IMR-90 (cell line): ENCODE results near the gene DLAT. TPM values are rescaled to one million over a fixed set of nuclear protein-coding genes. Genes with fewer than 3 reads are reported as not detected.

Experiments used
- ATAC-seq: fragments of 200-7000 bp; cut with Tn5 transposase; 2 replicates; pipeline ENCODE4 v1.9.1; 2020; ENCODE audit warnings: low read depth, mild to moderate bottlenecking, moderate library complexity
- BruUV-seq: library from RNA; stranded (reverse); fragments of 400-500 nt; replicated peaks from 2 replicates; lab custom pipeline; 2021; lab: Mats Ljungman, UMichigan
- CTCF ChIA-PET: fragments of 300-600 bp; formaldehyde crosslinking; extraction: SDS; loops from one replicate; lab custom pipeline; 2021; ENCODE audit warnings: antibody characterized with exemption; lab: Yijun Ruan, JAX
- POLR2A ChIA-PET: fragments of 300-600 bp; sonication (Branson Sonifier 250); formaldehyde crosslinking; loops from one replicate; lab custom pipeline; 2022; ENCODE audit warnings: antibody characterized with exemption; ENCODE audit not compliant: unreplicated experiment; lab: Charles Lee
- DNase-seq: peaks from one replicate; pipeline ENCODE4 v3.0.0; 2013
- H2AFZ ChIP-seq: replicated peaks from 2 replicates; pipeline ENCODE3; 2013; ENCODE audit warnings: low read length, mild to moderate bottlenecking; ENCODE audit not compliant: poor library complexity
- H2AK5ac ChIP-seq: 2 replicates; pipeline ENCODE4 v1.6.1; 2013; ENCODE audit warnings: low read depth, low read length, inconsistent platforms
- H2AK9ac ChIP-seq: replicated peaks from 2 replicates; pipeline ENCODE3; 2013; ENCODE audit warnings: mild to moderate bottlenecking, low read depth, low read length, moderate library complexity; ENCODE audit not compliant: poor library complexity
- H2BK120ac ChIP-seq: 2 replicates; pipeline ENCODE4 v1.6.1; 2013; ENCODE audit warnings: low read depth, low read length, inconsistent platforms
- H2BK15ac ChIP-seq: 3 replicates; pipeline ENCODE4 v1.6.1; 2013; ENCODE audit warnings: low read depth, low read length, inconsistent platforms
- H2BK20ac ChIP-seq: 2 replicates; pipeline ENCODE4 v1.6.1; 2013; ENCODE audit warnings: low read depth, mild to moderate bottlenecking, inconsistent platforms, low read length, moderate library complexity
- H2BK5ac ChIP-seq: 2 replicates; pipeline ENCODE4 v1.6.1; 2013; ENCODE audit warnings: mild to moderate bottlenecking, low read depth, low read length, inconsistent platforms; ENCODE audit not compliant: poor library complexity, severe bottlenecking
- H3K14ac ChIP-seq: replicated peaks from 2 replicates; pipeline ENCODE4 v1.6.1; 2013; ENCODE audit warnings: low read depth, low read length, inconsistent platforms
- H3K18ac ChIP-seq: 2 replicates; pipeline ENCODE4 v1.6.1; 2013; ENCODE audit warnings: low read depth, low read length, control low read depth
- H3K23ac ChIP-seq: 2 replicates; pipeline ENCODE4 v1.6.1; 2013; ENCODE audit warnings: low read depth, low read length, inconsistent platforms
- H3K27ac ChIP-seq: 2 replicates; pipeline ENCODE4 v1.5.1; 2013; ENCODE audit warnings: mild to moderate bottlenecking, control low read depth, low read length; ENCODE audit not compliant: insufficient read depth
- H3K27me3 ChIP-seq: 2 replicates; pipeline ENCODE4 v1.6.1; 2013; ENCODE audit warnings: low read length; ENCODE audit not compliant: control insufficient read depth, insufficient read depth
- H3K36me3 ChIP-seq: 2 replicates; pipeline ENCODE4 v1.6.1; 2013; ENCODE audit warnings: low read length, mixed read lengths; ENCODE audit not compliant: control insufficient read depth, insufficient read depth
- H3K4ac ChIP-seq: 2 replicates; pipeline ENCODE4 v1.6.1; 2013; ENCODE audit warnings: low read depth, low read length, inconsistent platforms
- H3K4me1 ChIP-seq: 2 replicates; pipeline ENCODE4 v1.6.1; 2013; ENCODE audit warnings: low read length, mixed read lengths; ENCODE audit not compliant: control insufficient read depth, insufficient read depth
- H3K4me2 ChIP-seq: 2 replicates; pipeline ENCODE4 v1.6.1; 2013; ENCODE audit warnings: low read depth, mild to moderate bottlenecking, control low read depth, low read length, moderate library complexity
- H3K4me3 ChIP-seq: 2 replicates; pipeline ENCODE4 v1.5.1; 2013; ENCODE audit warnings: low read depth, mild to moderate bottlenecking, control low read depth, low read length, moderate library complexity; ENCODE audit not compliant: insufficient read depth
- H3K56ac ChIP-seq: 2 replicates; pipeline ENCODE4 v1.6.1; 2013; ENCODE audit warnings: low read length, inconsistent platforms; ENCODE audit not compliant: insufficient read depth; ENCODE audit errors: extremely low read depth
- H3K79me1 ChIP-seq, 2 experiments: 2 replicates each; pipeline ENCODE4 v1.6.1; 2013; ENCODE audit warnings: low read length in 2 of 2, inconsistent platforms in 1 of 2, low read depth in 1 of 2
- H3K9ac ChIP-seq: 2 replicates; pipeline ENCODE4 v1.6.1; 2013; ENCODE audit warnings: low read depth, low read length, control low read depth
- H3K9me1 ChIP-seq: 2 replicates; pipeline ENCODE4 v1.6.1; 2013; ENCODE audit warnings: low read length, inconsistent platforms; ENCODE audit not compliant: insufficient read depth
- H3K9me3 ChIP-seq: 2 replicates; pipeline ENCODE4 v1.6.1; 2013; ENCODE audit warnings: low read length; ENCODE audit not compliant: control insufficient read depth, insufficient read depth
- H4K20me1 ChIP-seq: 2 replicates; pipeline ENCODE4 v1.6.1; 2013; ENCODE audit warnings: low read length, inconsistent platforms; ENCODE audit not compliant: insufficient read depth
- H4K5ac ChIP-seq: 2 replicates; pipeline ENCODE4 v1.6.1; 2013; ENCODE audit warnings: mild to moderate bottlenecking, low read depth, low read length, control low read depth
- H4K8ac ChIP-seq, 2 experiments: 2 replicates each; pipeline ENCODE4 v1.6.1; 2013; ENCODE audit warnings: low read depth in 2 of 2, low read length in 2 of 2, control low read depth in 1 of 2, inconsistent platforms in 1 of 2
- H4K91ac ChIP-seq: 2 replicates; pipeline ENCODE4 v1.6.1; 2013; ENCODE audit warnings: low read depth, low read length, inconsistent platforms; ENCODE audit not compliant: insufficient read depth
- CTCF ChIP-seq: conservative IDR thresholded peaks from 2 replicates; pipeline ENCODE4 v1.5.1; 2012; ENCODE audit warnings: mild to moderate bottlenecking, low read depth, low read length, improper control_type of control experiment
- MAFK ChIP-seq: IDR thresholded peaks from 2 replicates; pipeline ENCODE4 v1.6.1; 2012; ENCODE audit warnings: low read depth, low read length, improper control_type of control experiment
- MXI1 ChIP-seq: IDR thresholded peaks from 2 replicates; pipeline ENCODE4 v1.6.1; 2012; ENCODE audit warnings: low read depth, mild to moderate bottlenecking, low read length, moderate library complexity, borderline replicate concordance
- NFE2L2 ChIP-seq: fragments of 150-350 bp; IDR thresholded peaks from 2 replicates; pipeline ENCODE4 v1.6.1; 2016; ENCODE audit warnings: low read depth, mild to moderate bottlenecking, low read length
- POLR2A ChIP-seq: IDR thresholded peaks from 2 replicates; pipeline ENCODE4 v1.6.1; 2012; ENCODE audit warnings: mild to moderate bottlenecking, low read depth, low read length
- RCOR1 ChIP-seq: IDR thresholded peaks from 2 replicates; pipeline ENCODE4 v1.6.1; 2012; ENCODE audit warnings: mild to moderate bottlenecking, low read length, improper control_type of control experiment; ENCODE audit not compliant: insufficient replicate concordance
- RFX5 ChIP-seq: IDR thresholded peaks from 2 replicates; pipeline ENCODE4 v1.8.0; 2012; ENCODE audit warnings: low read depth, mild to moderate bottlenecking, low read length, moderate library complexity
- SMC3 ChIP-seq: fragments of 150-350 bp; IDR thresholded peaks from 2 replicates; pipeline ENCODE4 v1.6.1; 2016; ENCODE audit warnings: low read depth, mild to moderate bottlenecking, antibody characterized with exemption, low read length, moderate library complexity
- WGBS, 2 experiments: methylation state at CpG; one replicate each; pipeline versions ENCODE4 v1.1.5 to v1.1.7; 2013; ENCODE audit warnings: missing lambda C conversion rate in 2 of 2; ENCODE audit not compliant: insufficient read length in 1 of 2; ENCODE audit errors: extremely low coverage in 2 of 2; 5-methylcytosine and 5-hydroxymethylcytosine counted together
- dilution Hi-C: fragments of 300-500 bp; cut with HindIII; formaldehyde crosslinking; loops from one replicate; pipeline ENCODE4 v1.14.3; 2018; ENCODE audit warnings: low sequenced_read_pairs; ENCODE audit not compliant: unreplicated experiment
- in situ Hi-C: fragments of 300-500 bp; cut with MboI; formaldehyde crosslinking; loops from 3 replicates; pipeline ENCODE4 v1.14.3; 2019; ENCODE audit warnings: low sequenced_read_pairs, inconsistent platforms, mixed read lengths
- intact Hi-C: fragments of 100-400 bp; cut with micrococcal nuclease; formaldehyde crosslinking; loops from 2 replicates; pipeline ENCODE4 v1.10.0; 2022
- polyA plus RNA-seq, 3 experiments: library from polyadenylated mRNA; depleted of rRNA; stranded (reverse); fragments of >200 nt; gene quantifications; 2 replicates each; pipeline ENCODE4 v1.2.3, GENCODE V29; 2012; ENCODE audit warnings: low replicate concordance in 1 of 3
- total RNA-seq: library from RNA; depleted of rRNA; stranded (reverse); fragments of >200 nt; gene quantifications from 2 replicates; pipeline ENCODE4 v1.2.3, GENCODE V29; 2012
- TF ChIP-seq, protein P1 (sequence below): fragments of 150-350 bp; IDR thresholded peaks from 2 replicates; pipeline ENCODE4 v1.6.1; 2017; ENCODE audit warnings: mild to moderate bottlenecking, antibody characterized with exemption, low read length, low read depth
- TF ChIP-seq, protein P2 (sequence below): fragments of 150-350 bp; IDR thresholded peaks from 2 replicates; pipeline ENCODE4 v1.6.1; 2016; ENCODE audit warnings: low read depth, mild to moderate bottlenecking, low read length, moderate library complexity, borderline replicate concordance

The DLAT gene
- total and polyA plus RNA-seq, 2 of the 4 experiments (the other 2 are of a cell fraction): 15.5 to 27.2 TPM

GRCh38 chr11:112042961-112043304 is 17.7 kb downstream of the DLAT start:
- Histone ChIP-seq H3K56ac (no peak overlapping the region), H3K9me3 (no peaks in the 10 kb centered on the region), H3K4me3 (no peak overlapping the region), H3K79me1 (0 out of 4 replicates have a peak, but pooled peaks cover 0 to 4% of the 10 kb centered on the region in 2 experiments), H3K18ac (no peak overlapping the region), H2BK120ac (no peak overlapping the region), H3K23ac (no peak overlapping the region), H2BK20ac (no peak overlapping the region), H2BK5ac (no peak overlapping the region), H3K27ac (no peak overlapping the region), H3K9me1 (no peaks in the 10 kb centered on the region), H3K14ac (no peak overlapping the region), H2AK5ac (no peak overlapping the region), H3K27me3 (no peaks in the 10 kb centered on the region), H3K4me2 (no peak overlapping the region), H3K36me3 (peaks cover 13% of the 10 kb centered on the region), H4K8ac (no peak overlapping the region), H3K9ac (no peak overlapping the region), H3K4me1 (no peaks in the 10 kb centered on the region), H4K5ac (no peak overlapping the region), H2AK9ac (no peak overlapping the region), H2BK15ac (no peak overlapping the region), H2AFZ (no peak overlapping the region), H4K20me1 (no peaks in the 10 kb centered on the region), H3K4ac (no peak overlapping the region), H4K91ac (no peak overlapping the region)
- no TSS peak for BruUV-seq
- DNase-seq (no peak), ATAC-seq (no peak)
- WGBS, 2 experiments: no CpG with 5 or more reads among the region's 2 CpGs
- TF ChIP-seq MAFK: no peak
- TF ChIP-seq, protein P1, sequence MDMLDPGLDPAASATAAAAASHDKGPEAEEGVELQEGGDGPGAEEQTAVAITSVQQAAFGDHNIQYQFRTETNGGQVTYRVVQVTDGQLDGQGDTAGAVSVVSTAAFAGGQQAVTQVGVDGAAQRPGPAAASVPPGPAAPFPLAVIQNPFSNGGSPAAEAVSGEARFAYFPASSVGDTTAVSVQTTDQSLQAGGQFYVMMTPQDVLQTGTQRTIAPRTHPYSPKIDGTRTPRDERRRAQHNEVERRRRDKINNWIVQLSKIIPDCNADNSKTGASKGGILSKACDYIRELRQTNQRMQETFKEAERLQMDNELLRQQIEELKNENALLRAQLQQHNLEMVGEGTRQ: no peak
- TF ChIP-seq CTCF: no peak
- no peak for TF ChIP-seq NFE2L2
- no peak for TF ChIP-seq RCOR1
- no peak for TF ChIP-seq MXI1
- TF ChIP-seq POLR2A: no peak
- TF ChIP-seq SMC3: no peak
- no peak for TF ChIP-seq RFX5
- TF ChIP-seq, protein P2, sequence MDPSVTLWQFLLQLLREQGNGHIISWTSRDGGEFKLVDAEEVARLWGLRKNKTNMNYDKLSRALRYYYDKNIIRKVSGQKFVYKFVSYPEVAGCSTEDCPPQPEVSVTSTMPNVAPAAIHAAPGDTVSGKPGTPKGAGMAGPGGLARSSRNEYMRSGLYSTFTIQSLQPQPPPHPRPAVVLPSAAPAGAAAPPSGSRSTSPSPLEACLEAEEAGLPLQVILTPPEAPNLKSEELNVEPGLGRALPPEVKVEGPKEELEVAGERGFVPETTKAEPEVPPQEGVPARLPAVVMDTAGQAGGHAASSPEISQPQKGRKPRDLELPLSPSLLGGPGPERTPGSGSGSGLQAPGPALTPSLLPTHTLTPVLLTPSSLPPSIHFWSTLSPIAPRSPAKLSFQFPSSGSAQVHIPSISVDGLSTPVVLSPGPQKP: no peak
- CTCF ChIA-PET: no interaction called here
- POLR2A ChIA-PET: no interaction called here
- in situ Hi-C loops (no loop called here), intact Hi-C loops (no loop called here), dilution Hi-C loops (no loop called here)
